Measurements from ENCODE around the gene CCL8.

The CCL8 gene

DNA sequence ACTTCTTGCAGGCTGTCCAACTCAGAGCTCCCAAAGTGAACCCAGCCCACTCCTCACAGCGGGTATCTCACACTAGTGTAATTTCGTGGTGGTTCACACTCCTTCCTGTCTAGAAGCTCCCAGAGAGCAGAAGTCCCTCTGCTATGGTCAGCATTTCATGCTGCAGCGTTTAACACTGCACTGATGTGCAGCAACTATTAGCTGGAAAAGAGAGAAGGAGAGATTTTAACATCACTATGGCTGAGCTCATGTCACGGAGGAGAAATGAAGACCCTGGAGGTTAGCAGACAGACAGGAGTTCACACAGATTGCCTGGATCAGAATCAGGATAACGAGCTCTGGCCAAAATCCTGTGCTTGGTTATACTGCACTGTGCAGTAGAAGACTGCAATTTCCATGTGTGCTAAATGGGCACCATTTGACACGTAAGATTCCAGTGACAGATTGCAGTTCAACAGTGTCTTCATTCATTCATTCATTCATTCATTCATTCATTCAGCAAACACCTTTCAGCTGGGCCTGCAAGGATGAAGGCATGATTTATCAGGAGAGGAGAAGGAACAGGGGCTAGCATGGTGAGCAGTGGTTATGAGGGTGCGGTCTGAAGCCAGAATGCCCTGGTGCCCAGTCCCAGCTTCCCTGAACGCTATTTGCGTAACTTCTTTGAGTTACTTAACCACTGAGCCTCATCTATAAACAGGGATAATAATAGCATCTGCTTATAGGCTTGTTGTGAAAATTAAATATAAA lies 49.1 kb downstream of the CCL8 start:
- TF ChIP-seq, protein P1, sequence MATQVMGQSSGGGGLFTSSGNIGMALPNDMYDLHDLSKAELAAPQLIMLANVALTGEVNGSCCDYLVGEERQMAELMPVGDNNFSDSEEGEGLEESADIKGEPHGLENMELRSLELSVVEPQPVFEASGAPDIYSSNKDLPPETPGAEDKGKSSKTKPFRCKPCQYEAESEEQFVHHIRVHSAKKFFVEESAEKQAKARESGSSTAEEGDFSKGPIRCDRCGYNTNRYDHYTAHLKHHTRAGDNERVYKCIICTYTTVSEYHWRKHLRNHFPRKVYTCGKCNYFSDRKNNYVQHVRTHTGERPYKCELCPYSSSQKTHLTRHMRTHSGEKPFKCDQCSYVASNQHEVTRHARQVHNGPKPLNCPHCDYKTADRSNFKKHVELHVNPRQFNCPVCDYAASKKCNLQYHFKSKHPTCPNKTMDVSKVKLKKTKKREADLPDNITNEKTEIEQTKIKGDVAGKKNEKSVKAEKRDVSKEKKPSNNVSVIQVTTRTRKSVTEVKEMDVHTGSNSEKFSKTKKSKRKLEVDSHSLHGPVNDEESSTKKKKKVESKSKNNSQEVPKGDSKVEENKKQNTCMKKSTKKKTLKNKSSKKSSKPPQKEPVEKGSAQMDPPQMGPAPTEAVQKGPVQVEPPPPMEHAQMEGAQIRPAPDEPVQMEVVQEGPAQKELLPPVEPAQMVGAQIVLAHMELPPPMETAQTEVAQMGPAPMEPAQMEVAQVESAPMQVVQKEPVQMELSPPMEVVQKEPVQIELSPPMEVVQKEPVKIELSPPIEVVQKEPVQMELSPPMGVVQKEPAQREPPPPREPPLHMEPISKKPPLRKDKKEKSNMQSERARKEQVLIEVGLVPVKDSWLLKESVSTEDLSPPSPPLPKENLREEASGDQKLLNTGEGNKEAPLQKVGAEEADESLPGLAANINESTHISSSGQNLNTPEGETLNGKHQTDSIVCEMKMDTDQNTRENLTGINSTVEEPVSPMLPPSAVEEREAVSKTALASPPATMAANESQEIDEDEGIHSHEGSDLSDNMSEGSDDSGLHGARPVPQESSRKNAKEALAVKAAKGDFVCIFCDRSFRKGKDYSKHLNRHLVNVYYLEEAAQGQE (IDR thresholded peaks at IDR 0.05; ENCODE audit: low read depth): no peak
- TF ChIP-seq TCF12 (IDR thresholded peaks at IDR 0.05; ENCODE audit: low read depth) (no peak), EGR1 (IDR thresholded peaks at IDR 0.05) (no peak), MAX (IDR thresholded peaks at IDR 0.05) (no peak), TAF1 (IDR thresholded peaks at IDR 0.05; ENCODE audit: low read depth) (no peak), CEBPB (IDR thresholded peaks at IDR 0.05) (no peak), NFIC (IDR thresholded peaks at IDR 0.05) (no peak), YY1 (IDR thresholded peaks at IDR 0.05; ENCODE audit: low read depth) (no peak), ZBTB7A (IDR thresholded peaks at IDR 0.05; ENCODE audit: low read depth) (no peak), USF1 (IDR thresholded peaks at IDR 0.05) (no peak), EP300 (IDR thresholded peaks at IDR 0.05; ENCODE audit: borderline replicate concordance) (no peak), TEAD4 (IDR thresholded peaks at IDR 0.05) (no peak), RAD21 (IDR thresholded peaks at IDR 0.05; ENCODE audit: low read depth) (no peak)

DNA sequence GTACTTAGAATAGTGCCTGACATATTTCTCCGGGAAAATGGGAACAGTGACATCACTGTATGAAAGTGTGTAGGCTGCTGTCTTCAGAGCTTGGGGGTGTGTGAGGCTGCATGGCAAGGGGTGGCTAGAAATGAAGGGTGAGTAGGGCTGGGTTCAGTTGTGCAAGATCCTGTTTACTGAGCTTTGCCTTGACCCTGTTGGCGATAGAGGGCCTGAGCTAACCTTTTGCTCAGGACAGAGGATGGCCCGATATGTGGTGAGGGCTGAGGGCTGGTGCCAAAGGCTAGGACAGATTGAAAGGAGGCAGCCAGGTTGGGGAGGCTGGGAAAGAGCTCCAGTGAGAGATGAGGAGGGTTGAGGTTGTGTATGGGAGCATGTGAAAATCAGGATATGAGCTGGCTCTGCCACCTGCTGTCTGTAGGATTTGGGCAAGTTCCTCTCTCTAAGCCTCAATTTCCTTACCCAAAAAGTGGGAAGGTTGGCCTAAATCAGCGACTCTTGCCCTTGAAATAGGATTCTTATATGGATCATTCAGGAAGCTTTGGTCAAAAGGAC lies 49.8 kb downstream of the CCL8 start:
- TF ChIP-seq USF1 (IDR thresholded peaks at IDR 0.05): no peak

- TF ChIP-seq MAX (IDR thresholded peaks at IDR 0.05) (no peak), EGR1 (IDR thresholded peaks at IDR 0.05) (no peak), TCF12 (IDR thresholded peaks at IDR 0.05; ENCODE audit: low read depth) (no peak), ZBTB7A (IDR thresholded peaks at IDR 0.05; ENCODE audit: low read depth) (no peak)
Observed at GRCh38 chr17:34369571-34369970, 50.3 kb downstream of the CCL8 start.

GRCh38 chr17:34370376-34370996 lies 51.3 kb downstream of the CCL8 start:
- no peak for TF ChIP-seq USF1 (IDR thresholded peaks at IDR 0.05)
- no peak for TF ChIP-seq RAD21 (IDR thresholded peaks at IDR 0.05; ENCODE audit: low read depth)
- TF ChIP-seq MAX (IDR thresholded peaks at IDR 0.05): no peak
- no peak for TF ChIP-seq YY1 (IDR thresholded peaks at IDR 0.05; ENCODE audit: low read depth)
- TF ChIP-seq CEBPB (IDR thresholded peaks at IDR 0.05): no peak
- TF ChIP-seq, protein P1 (IDR thresholded peaks at IDR 0.05; ENCODE audit: low read depth): no peak
- no peak for TF ChIP-seq TEAD4 (IDR thresholded peaks at IDR 0.05)
- TF ChIP-seq EGR1 (IDR thresholded peaks at IDR 0.05): no peak
- TF ChIP-seq EP300 (IDR thresholded peaks at IDR 0.05; ENCODE audit: borderline replicate concordance): no peak
- TF ChIP-seq TCF12 (IDR thresholded peaks at IDR 0.05; ENCODE audit: low read depth): no peak
- no peak for TF ChIP-seq FOXM1 (IDR thresholded peaks at IDR 0.05; ENCODE audit: borderline replicate concordance, low read depth)
- TF ChIP-seq NFIC (IDR thresholded peaks at IDR 0.05): no peak
- TF ChIP-seq CREB1 (IDR thresholded peaks at IDR 0.05; ENCODE audit: low read depth): no peak
- no peak for TF ChIP-seq TAF1 (IDR thresholded peaks at IDR 0.05; ENCODE audit: low read depth)
- no peak for TF ChIP-seq ZBTB7A (IDR thresholded peaks at IDR 0.05; ENCODE audit: low read depth)

- TF ChIP-seq TAF1 (IDR thresholded peaks at IDR 0.05; ENCODE audit: low read depth): no peak
- TF ChIP-seq, protein P1 (IDR thresholded peaks at IDR 0.05; ENCODE audit: low read depth): no peak
- TF ChIP-seq CREB1 (IDR thresholded peaks at IDR 0.05; ENCODE audit: low read depth): no peak
- no peak for TF ChIP-seq TCF12 (IDR thresholded peaks at IDR 0.05; ENCODE audit: low read depth)
- no peak for TF ChIP-seq EP300 (IDR thresholded peaks at IDR 0.05; ENCODE audit: borderline replicate concordance)
- TF ChIP-seq YY1 (IDR thresholded peaks at IDR 0.05; ENCODE audit: low read depth): no peak
- TF ChIP-seq NFIC (IDR thresholded peaks at IDR 0.05): no peak
- no peak for TF ChIP-seq FOXM1 (IDR thresholded peaks at IDR 0.05; ENCODE audit: borderline replicate concordance, low read depth)
- no peak for TF ChIP-seq ZBTB7A (IDR thresholded peaks at IDR 0.05; ENCODE audit: low read depth)
- TF ChIP-seq MAX (IDR thresholded peaks at IDR 0.05): no peak
- no peak for TF ChIP-seq USF1 (IDR thresholded peaks at IDR 0.05)
- no peak for TF ChIP-seq RAD21 (IDR thresholded peaks at IDR 0.05; ENCODE audit: low read depth)
- no peak for TF ChIP-seq TEAD4 (IDR thresholded peaks at IDR 0.05)
Observed at GRCh38 chr17:34370997-34371395, 51.8 kb downstream of the CCL8 start.
